IPS-NIHi7 (cell line): ENCODE measurements around the gene RPL6.
A peak's percentile ranks its signal among the peaks of the same experiment; 100 is the strongest.
"Not testable (repeated sequence)": the region's sequence is repeated elsewhere in the genome, so short reads cannot be mapped to it uniquely, and the experiment has no call there.

Experiments
- DNase-seq: peaks from one replicate; pipeline ENCODE4 v3.0.0; 2012; ENCODE audit warnings: mixed read lengths; ENCODE audit errors: extremely low spot score

Gene RPL6

GRCh38 chr12:112409064-112409905 lies at the start of gene RPL6:
Gene RPL6, minus strand, starts transcription at chr12:112409605. Its CDS starts 949 bp downstream, at chr12:112408656.
- peak; percentile 84 for DNase-seq

GRCh38 chr12:112458751-112459150 lies 49.3 kb upstream of the RPL6 start:
- no peak for DNase-seq

- DNase-seq, result no peak
Measured at GRCh38 chr12:112458330-112458729, 48.9 kb upstream of the RPL6 start.

- not testable (repeated sequence) for DNase-seq
Measured at GRCh38 chr12:112457142-112457541, 47.7 kb upstream of the RPL6 start.

- no peak for DNase-seq
Measured at GRCh38 chr12:112456029-112456428, 46.6 kb upstream of the RPL6 start.

GRCh38 chr12:112450725-112451124 lies 41.3 kb upstream of the RPL6 start:
- no peak for DNase-seq

GRCh38 chr12:112448165-112448564 lies 38.8 kb upstream of the RPL6 start:
- not testable (repeated sequence) for DNase-seq

GRCh38 chr12:112447106-112447505 lies 37.7 kb upstream of the RPL6 start:
- no peak for DNase-seq

- DNase-seq, result no peak
Measured at GRCh38 chr12:112446008-112446725, 36.8 kb upstream of the RPL6 start.

- no peak for DNase-seq
Measured at GRCh38 chr12:112443916-112444315, 34.5 kb upstream of the RPL6 start.

GRCh38 chr12:112440653-112441052 lies 31.2 kb upstream of the RPL6 start:
- not testable (repeated sequence) for DNase-seq

- DNase-seq, result no peak
Measured at GRCh38 chr12:112439769-112440168, 30.4 kb upstream of the RPL6 start.

- DNase-seq, result not testable (repeated sequence)
Measured at GRCh38 chr12:112438645-112439044, 29.2 kb upstream of the RPL6 start.

- no peak for DNase-seq
Measured at GRCh38 chr12:112433551-112433950, 24.1 kb upstream of the RPL6 start.

- no peak for DNase-seq
Measured at GRCh38 chr12:112431965-112432364, 22.6 kb upstream of the RPL6 start.

GRCh38 chr12:112430929-112431328 lies 21.5 kb upstream of the RPL6 start:
- no peak for DNase-seq

- DNase-seq, result no peak
Measured at GRCh38 chr12:112427760-112428159, 18.4 kb upstream of the RPL6 start.

- DNase-seq, result no peak
Measured at GRCh38 chr12:112425582-112426382, 16.4 kb upstream of the RPL6 start.

- DNase-seq, result no peak
Measured at GRCh38 chr12:112424126-112424525, 14.7 kb upstream of the RPL6 start.

GRCh38 chr12:112422531-112422930 lies 13.1 kb upstream of the RPL6 start:
- DNase-seq, result no peak

GRCh38 chr12:112421363-112421762 lies 12.0 kb upstream of the RPL6 start:
- no peak for DNase-seq

GRCh38 chr12:112420740-112421139 lies 11.3 kb upstream of the RPL6 start:
- no peak for DNase-seq
